Measurements from ENCODE around the gene ZNF317.

Gene ZNF317

GRCh38 chr19:9140159-9140874 is at the start of gene ZNF317:
TSS of gene ZNF317 (plus strand) at chr19:9140397. CDS start at chr19:9156017, 15,620 bp downstream.
- DNase-seq = peak in 57 of 58 donors; percentile 24 to 92 (median 83)

- DNase-seq = no peak
Measured at GRCh38 chr19:9107375-9107774, 32.8 kb upstream of the ZNF317 start, which contains the start of gene OR7G2. TSS of gene OR7G2 (minus strand) at chr19:9107475. CDS start at chr19:9103243, 4,232 bp downstream.

- DNase-seq = no peak
Measured at GRCh38 chr19:9109959-9110358, 30.2 kb upstream of the ZNF317 start.

GRCh38 chr19:9115307-9115813 is 24.8 kb upstream of the ZNF317 start, which contains the start of gene OR7G1:
TSS of gene OR7G1 (minus strand) at chr19:9115763. CDS start at chr19:9115763, 0 bp downstream.
- no peak for DNase-seq

- DNase-seq = no peak
Measured at GRCh38 chr19:9116547-9116946, 23.6 kb upstream of the ZNF317 start.

GRCh38 chr19:9126900-9127405 is 13.2 kb upstream of the ZNF317 start, which contains the start of gene OR7G3:
TSS of gene OR7G3 (minus strand) at chr19:9126950. CDS start at chr19:9126950, 0 bp downstream.
- DNase-seq = no peak

GRCh38 chr19:9128171-9128570 is 12.0 kb upstream of the ZNF317 start:
- no peak for DNase-seq

GRCh38 chr19:9130965-9131364 is 9.2 kb upstream of the ZNF317 start:
- no peak for DNase-seq

- DNase-seq = no peak
Measured at GRCh38 chr19:9132422-9132821, 7.8 kb upstream of the ZNF317 start.

- peak in 3 of 58 donors; percentile 7 to 46 (median 46) for DNase-seq
Measured at GRCh38 chr19:9139609-9140158, 513 bp upstream of the ZNF317 start.

GRCh38 chr19:9144920-9145319 is 4.7 kb downstream of the ZNF317 start:
- no peak for DNase-seq

GRCh38 chr19:9146882-9147281 is 6.7 kb downstream of the ZNF317 start:
- DNase-seq = no peak

GRCh38 chr19:9148697-9149096 is 8.5 kb downstream of the ZNF317 start:
- DNase-seq = no peak

GRCh38 chr19:9149997-9150396 is 9.8 kb downstream of the ZNF317 start:
- DNase-seq = no peak

GRCh38 chr19:9150650-9151049 is 10.5 kb downstream of the ZNF317 start:
- DNase-seq = no peak

- no peak for DNase-seq
Measured at GRCh38 chr19:9151367-9151766, 11.2 kb downstream of the ZNF317 start.

GRCh38 chr19:9155591-9155990 is 15.4 kb downstream of the ZNF317 start:
- DNase-seq = no peak

GRCh38 chr19:9156304-9156703 is 16.1 kb downstream of the ZNF317 start:
- no peak for DNase-seq

- no peak for DNase-seq
Measured at GRCh38 chr19:9159891-9160290, 19.7 kb downstream of the ZNF317 start.

- no peak for DNase-seq
Measured at GRCh38 chr19:9161427-9161826, 21.2 kb downstream of the ZNF317 start.

- no peak for DNase-seq
Measured at GRCh38 chr19:9165261-9165660, 25.1 kb downstream of the ZNF317 start.

GRCh38 chr19:9166846-9167245 is 26.6 kb downstream of the ZNF317 start:
- no peak for DNase-seq
